SK-N-SH (cell line): ENCODE measurements around the gene ITPA. TPM values are rescaled to one million over a fixed set of nuclear protein-coding genes. Genes with fewer than 3 reads are reported as not detected.

Experiments used
- CTCF ChIA-PET: fragments of 300-600, 350-600 bp; formaldehyde crosslinking; extraction: SDS; loops from one replicate; lab custom pipeline; 2021; lab: Yijun Ruan, JAX
- POLR2A ChIA-PET: fragments of 350-600 bp; sonication (Branson Sonifier 250); formaldehyde crosslinking; extraction: SDS; loops from one replicate; lab custom pipeline; 2020; ENCODE audit warnings: antibody characterized with exemption, inconsistent platforms; lab: Yijun Ruan, JAX
- DNase-seq: peaks from one replicate; pipeline ENCODE4 v3.0.0; 2012
- H2AFZ ChIP-seq: fragments of 200-600 bp; sonication (generic); 2 replicates; pipeline ENCODE4 v1.8.1; 2016; ENCODE audit warnings: antibody characterized with exemption, mild to moderate bottlenecking, low read depth
- H3F3A ChIP-seq: fragments of 200-600 bp; sonication (generic); replicated peaks from 2 replicates; pipeline ENCODE3; 2016; ENCODE audit warnings: antibody characterized with exemption, mild to moderate bottlenecking; ENCODE audit not compliant: insufficient read depth
- H3K27ac ChIP-seq, 2 experiments: fragments of 200-500 bp in 1 of 2; fragments of 200-600 bp in 1 of 2; sonication (Bioruptor generic) in 1 of 2; sonication (generic), shearing (Covaris generic) in 1 of 2; 2 replicates each; pipeline versions ENCODE4 v1.5.1 to v1.6.1; 2014 to 2016; ENCODE audit warnings: low read depth in 2 of 2, inconsistent platforms in 1 of 2, low read length in 1 of 2, mild to moderate bottlenecking in 1 of 2, mixed read lengths in 1 of 2
- H3K27me3 ChIP-seq: fragments of 200-600 bp; sonication (generic), shearing (Covaris generic); 2 replicates; pipeline ENCODE4 v1.6.1; 2016; ENCODE audit warnings: mixed run types; ENCODE audit not compliant: insufficient read depth
- H3K36me3 ChIP-seq, 2 experiments: fragments of 200-500 bp in 1 of 2; fragments of 200-600 bp in 1 of 2; sonication (Bioruptor generic) in 1 of 2; sonication (generic) in 1 of 2; replicated peaks in 1 of 2; 2 replicates each; pipeline versions ENCODE3 to v1.5.1; 2014 to 2016; ENCODE audit warnings: low read length in 1 of 2, mild to moderate bottlenecking in 1 of 2; ENCODE audit not compliant: insufficient read depth in 2 of 2, control insufficient read depth in 1 of 2
- H3K4me1 ChIP-seq, 2 experiments: fragments of 200-500 bp in 1 of 2; fragments of 200-600 bp in 1 of 2; sonication (Bioruptor generic) in 1 of 2; sonication (generic), shearing (Covaris generic) in 1 of 2; 2 replicates each; pipeline versions ENCODE4 v1.5.1 to v1.6.1; 2014 to 2016; ENCODE audit warnings: low read depth in 1 of 2, low read length in 1 of 2, mixed run types in 1 of 2; ENCODE audit not compliant: insufficient read depth in 2 of 2, control insufficient read depth in 1 of 2
- H3K4me2 ChIP-seq: fragments of 200-600 bp; sonication (generic), shearing (Covaris generic); 2 replicates; pipeline ENCODE4 v1.6.1; 2017; ENCODE audit warnings: mixed run types
- H3K4me3 ChIP-seq, 2 experiments: fragments of 200-500 bp in 1 of 2; fragments of 200-600 bp in 1 of 2; sonication (Bioruptor generic) in 1 of 2; sonication (generic), shearing (Covaris generic) in 1 of 2; 2 replicates each; pipeline versions ENCODE4 v1.5.1 to v1.8.1; 2014 to 2016; ENCODE audit warnings: low read depth in 2 of 2, inconsistent platforms in 1 of 2, low read length in 1 of 2, mild to moderate bottlenecking in 1 of 2, mixed read lengths in 1 of 2, moderate library complexity in 1 of 2
- H3K79me2 ChIP-seq: fragments of 200-600 bp; sonication (generic); 2 replicates; pipeline ENCODE4 v1.8.1; 2017; ENCODE audit warnings: mild to moderate bottlenecking; ENCODE audit not compliant: insufficient read depth
- H3K9ac ChIP-seq: fragments of 200-600 bp; sonication (generic); 2 replicates; pipeline ENCODE4 v1.6.1; 2017; ENCODE audit warnings: mixed run types
- H3K9me2 ChIP-seq: fragments of 200-600 bp; sonication (generic); 2 replicates; pipeline ENCODE4 v1.6.1; 2017; ENCODE audit warnings: mixed run types
- H3K9me3 ChIP-seq: fragments of 200-600 bp; sonication (generic); 2 replicates; pipeline ENCODE4 v1.6.1; 2017; ENCODE audit warnings: mixed run types, mild to moderate bottlenecking, moderate library complexity
- H4K20me1 ChIP-seq: fragments of 200-600 bp; sonication (generic); 2 replicates; pipeline ENCODE4 v1.6.1; 2017; ENCODE audit warnings: mild to moderate bottlenecking, mixed run types; ENCODE audit not compliant: insufficient read depth
- EP300 ChIP-seq, 2 experiments: IDR thresholded peaks; 2 replicates each; pipeline versions ENCODE4 v1.4.0 to v1.6.1; 2012; ENCODE audit warnings: borderline replicate concordance in 1 of 2, low read depth in 1 of 2, low read length in 1 of 2
- EZH2phosphoT487 ChIP-seq: fragments of 200-600 bp; sonication (generic); IDR thresholded peaks from 2 replicates; pipeline ENCODE4 v1.6.1; 2017; ENCODE audit warnings: low read depth, mixed run types, mild to moderate bottlenecking, antibody characterized with exemption, moderate library complexity, borderline replicate concordance
- FOXJ3 ChIP-seq: sonication (generic); formaldehyde crosslinking; IDR thresholded peaks from 2 replicates; pipeline ENCODE4 v1.5.1; 2020; ENCODE audit warnings: mild to moderate bottlenecking, missing genetic modification reagents
- GABPA ChIP-seq: IDR thresholded peaks from 2 replicates; pipeline ENCODE4 v1.4.0; 2012; ENCODE audit warnings: low read depth, mild to moderate bottlenecking
- GATA2 ChIP-seq: sonication (generic); formaldehyde crosslinking; IDR thresholded peaks from 2 replicates; pipeline ENCODE4 v1.5.0; 2020; ENCODE audit warnings: mild to moderate bottlenecking, missing genetic modification reagents
- MAX ChIP-seq: IDR thresholded peaks from 2 replicates; pipeline ENCODE4 v1.4.0; 2012; ENCODE audit warnings: low read depth
- POLR2AphosphoS5 ChIP-seq: IDR thresholded peaks from 2 replicates; pipeline ENCODE4 v1.6.1; 2012; ENCODE audit warnings: low read depth, low read length
- RCOR1 ChIP-seq: fragments of 150-350 bp; IDR thresholded peaks from 2 replicates; pipeline ENCODE4 v1.6.1; 2017; ENCODE audit warnings: antibody characterized with exemption, low read length
- REST ChIP-seq: IDR thresholded peaks from 2 replicates; pipeline ENCODE4 v1.6.1; 2012; ENCODE audit warnings: mild to moderate bottlenecking, low read depth, low read length, moderate library complexity
- RFX5 ChIP-seq: IDR thresholded peaks from 2 replicates; pipeline ENCODE4 v1.6.1; 2012; ENCODE audit warnings: mild to moderate bottlenecking, improper control_type of control experiment, low read length
- RXRA ChIP-seq: IDR thresholded peaks from 2 replicates; pipeline ENCODE4 v1.4.0; 2012; ENCODE audit warnings: low read depth, mild to moderate bottlenecking, borderline replicate concordance
- SMC3 ChIP-seq: IDR thresholded peaks from 2 replicates; pipeline ENCODE4 v1.6.1; 2012; ENCODE audit warnings: low read depth, low read length, improper control_type of control experiment
- TAF1 ChIP-seq: IDR thresholded peaks from 2 replicates; pipeline ENCODE4 v1.6.1; 2012; ENCODE audit warnings: low read depth, mild to moderate bottlenecking, low read length, moderate library complexity, borderline replicate concordance
- TCF12 ChIP-seq: IDR thresholded peaks from 2 replicates; pipeline ENCODE4 v1.4.0; 2012
- USF2 ChIP-seq: fragments of 150-350 bp; IDR thresholded peaks from 2 replicates; pipeline ENCODE4 v1.6.1; 2017; ENCODE audit warnings: antibody characterized with exemption, low read length, low read depth, borderline replicate concordance
- ZBTB33 ChIP-seq: IDR thresholded peaks from 2 replicates; pipeline ENCODE4 v1.4.0; 2012; ENCODE audit warnings: low read depth, borderline replicate concordance
- WGBS: methylation state at CpG from one replicate; pipeline ENCODE4 v1.1.6; 2017; ENCODE audit warnings: low lambda C conversion rate; 5-methylcytosine and 5-hydroxymethylcytosine counted together
- polyA plus RNA-seq, 3 experiments: library from polyadenylated mRNA; depleted of rRNA; stranded (reverse); fragments of >200 nt; gene quantifications; 2 replicates each; pipeline ENCODE4 v1.2.3, GENCODE V29; 2012

The ITPA gene
- polyA plus RNA-seq, 1 of the 3 experiments (the other 2 are of a cell fraction) = 66.7 TPM

GRCh38 chr20:3226864-3227263 lies 17.6 kb downstream of the ITPA start (continued):
- TF ChIP-seq GATA2 (CRISPR knock-in tag) (no peak), SMC3 (no peak)

GRCh38 chr20:3227506-3227905 lies 18.2 kb downstream of the ITPA start:
- Histone ChIP-seq H3K36me3 (peaks cover 0 to 11% of the 10 kb centered on the region in 2 experiments), H2AFZ (no peak overlapping the region), H3K79me2 (no peaks in the 10 kb centered on the region), H3F3A (no peaks in the 10 kb centered on the region), H3K27ac (no peak overlapping the region), H3K4me2 (no peak overlapping the region), H3K4me3 (no peak overlapping the region), H4K20me1 (no peaks in the 10 kb centered on the region)
- ChIA-PET CTCF (interaction anchor here (1.5 to 1.6 kb wide), 2 partner anchors 10 to 89 kb away, joined by 6 to 7 read pairs; no protein-coding TSS in a partner anchor), POLR2A (no interaction called here)
- DNase-seq = no peak
- 86% methylated on average over 4 of the region's 7 CpGs for WGBS
- TF ChIP-seq EZH2phosphoT487 (no peak), MAX (no peak), RXRA (no peak), USF2 (no peak), POLR2AphosphoS5 (no peak), TCF12 (no peak), GATA2 (CRISPR knock-in tag) (no peak), FOXJ3 (no peak), RFX5 (no peak), SMC3 (no peak), REST (no peak), EP300 (IDR thresholded peaks at IDR 0.05; ENCODE audit: borderline replicate concordance in 1 of 2, low read depth in 1 of 2, low read length in 1 of 2) (no peak), RCOR1 (no peak), TAF1 (no peak), GABPA (no peak), ZBTB33 (no peak)
- TF ChIP-seq, all 33 proteins: peak for 0
- Histone ChIP-seq H3K9ac (no peak overlapping the region), H3K9me2 (no peaks in the 10 kb centered on the region), H3K4me1 (no peaks in the 10 kb centered on the region), H3K9me3 (no peaks in the 10 kb centered on the region), H3K27me3 (no peaks in the 10 kb centered on the region)
